HCT116 (cell line): ENCODE data around the gene CAST. TPM values are rescaled to one million over a fixed set of nuclear protein-coding genes. Genes with fewer than 3 reads are reported as not detected.

Source experiments
- ATAC-seq: fragments of 200-7000 bp; cut with Tn5 transposase; 2 replicates; pipeline ENCODE4 v1.9.1; 2020; ENCODE audit warnings: mild to moderate bottlenecking, moderate library complexity
- BruUV-seq: library from RNA; stranded (reverse); fragments of 400-500 nt; replicated peaks from 2 replicates; lab custom pipeline; 2021; lab: Mats Ljungman, UMichigan
- CTCF ChIA-PET: fragments of 300-600 bp; sonication (Branson Sonifier 250); formaldehyde crosslinking; loops from one replicate; lab custom pipeline; 2021; ENCODE audit warnings: antibody characterized with exemption; lab: Charles Lee
- POLR2A ChIA-PET: fragments of 300-600, 350-600 bp; sonication (Branson Sonifier 250); formaldehyde crosslinking; loops from one replicate; lab custom pipeline; 2021; ENCODE audit warnings: antibody characterized with exemption; lab: Charles Lee
- RAD21 ChIA-PET, 2 experiments: fragments of 300-600 bp; sonication (Branson Sonifier 250); formaldehyde crosslinking; loops; one replicate each; lab custom pipeline; 2023; ENCODE audit warnings: low total read pairs in 2 of 2; ENCODE audit not compliant: uncharacterized antibody in 2 of 2, unreplicated experiment in 2 of 2, low non-redundant PET in 1 of 2; lab: Charles Lee
- DNase-seq: peaks from one replicate; pipeline ENCODE4 v3.0.0-alpha.2; 2010; ENCODE audit warnings: low read depth, low spot score
- H2AFZ ChIP-seq: fragments of 200-600 bp; shearing (Covaris generic), sonication (generic); 2 replicates; pipeline ENCODE4 v1.6.1; 2017; ENCODE audit warnings: low read depth, mixed run types, mixed read lengths, antibody characterized with exemption, low read length; ENCODE audit not compliant: poor library complexity, severe bottlenecking
- H3K27ac ChIP-seq: 2 replicates; pipeline ENCODE4 v1.5.1; 2012; ENCODE audit warnings: low read depth, low read length
- H3K27me3 ChIP-seq: fragments of 200-600 bp; sonication (generic); 2 replicates; pipeline ENCODE4 v1.6.1; 2016; ENCODE audit warnings: mixed run types, low read length, mixed read lengths; ENCODE audit not compliant: insufficient read depth
- H3K36me3 ChIP-seq, 2 experiments: fragments of 200-500 bp in 1 of 2; fragments of 200-600 bp in 1 of 2; sonication (Bioruptor generic) in 1 of 2; sonication (generic) in 1 of 2; 2 replicates each; pipeline versions ENCODE4 v1.5.1 to v1.6.1; 2014 to 2016; ENCODE audit warnings: low read length in 2 of 2, inconsistent platforms in 1 of 2, mixed read lengths in 1 of 2, mixed run types in 1 of 2; ENCODE audit not compliant: insufficient read depth in 2 of 2, control insufficient read depth in 1 of 2
- H3K4me1 ChIP-seq, 2 experiments: fragments of 200-600 bp in 1 of 2; sonication (generic) in 1 of 2; 2 replicates each; pipeline versions ENCODE4 v1.5.1 to v1.6.1; 2012 to 2017; ENCODE audit warnings: low read length in 2 of 2, inconsistent platforms in 1 of 2, mild to moderate bottlenecking in 1 of 2, mixed read lengths in 1 of 2, mixed run types in 1 of 2, moderate library complexity in 1 of 2; ENCODE audit not compliant: insufficient read depth in 2 of 2, control insufficient read depth in 1 of 2
- H3K4me2 ChIP-seq: fragments of 200-600 bp; sonication (generic); 2 replicates; pipeline ENCODE4 v1.6.1; 2017; ENCODE audit warnings: mixed run types, low read length, mixed read lengths
- H3K4me3 ChIP-seq, 2 experiments: fragments of 200-600 bp in 1 of 2; sonication (generic) in 1 of 2; replicated peaks in 1 of 2; 2 replicates each; pipeline ENCODE4 v1.5.1; 2011 to 2016; ENCODE audit warnings: low read length in 2 of 2, control low read depth in 1 of 2, low read depth in 1 of 2, mild to moderate bottlenecking in 1 of 2, mixed read lengths in 1 of 2, mixed run types in 1 of 2
- H3K79me2 ChIP-seq: fragments of 200-600 bp; sonication (generic); 2 replicates; pipeline ENCODE4 v1.6.1; 2017; ENCODE audit warnings: mild to moderate bottlenecking, mixed run types, low read length, moderate library complexity, mixed read lengths; ENCODE audit not compliant: insufficient read depth
- H3K9ac ChIP-seq: fragments of 200-600 bp; sonication (generic); 2 replicates; pipeline ENCODE4 v1.6.1; 2016; ENCODE audit warnings: low read length, mixed read lengths
- H3K9me2 ChIP-seq: fragments of 200-600 bp; sonication (generic), shearing (Covaris generic); 2 replicates; pipeline ENCODE4 v1.6.1; 2017; ENCODE audit warnings: mixed run types, mild to moderate bottlenecking, moderate library complexity; ENCODE audit not compliant: insufficient read depth
- H3K9me3 ChIP-seq, 2 experiments: fragments of 200-500 bp in 1 of 2; fragments of 200-600 bp in 1 of 2; sonication (Bioruptor generic) in 1 of 2; sonication (generic) in 1 of 2; 2 replicates each; pipeline ENCODE4 v1.6.1; 2014 to 2017; ENCODE audit warnings: low read length in 2 of 2, mixed read lengths in 2 of 2, inconsistent platforms in 1 of 2, low read depth in 1 of 2, mild to moderate bottlenecking in 1 of 2, mixed run types in 1 of 2, moderate library complexity in 1 of 2; ENCODE audit not compliant: control insufficient read depth in 1 of 2, insufficient read depth in 1 of 2
- H4K20me1 ChIP-seq: fragments of 200-600 bp; sonication (generic), shearing (Covaris generic); 2 replicates; pipeline ENCODE4 v1.6.1; 2017; ENCODE audit warnings: mixed run types, mild to moderate bottlenecking, moderate library complexity; ENCODE audit not compliant: insufficient read depth
- CEBPB ChIP-seq: IDR thresholded peaks from 2 replicates; pipeline ENCODE4 v1.6.1; 2012; ENCODE audit warnings: low read depth
- POLR2AphosphoS5 ChIP-seq: IDR thresholded peaks from 2 replicates; pipeline ENCODE4 v1.6.1; 2011; ENCODE audit warnings: mild to moderate bottlenecking, low read depth, low read length, moderate library complexity
- RAD21 ChIP-seq: IDR thresholded peaks from 2 replicates; pipeline ENCODE4 v1.6.1; 2012; ENCODE audit warnings: low read depth, mild to moderate bottlenecking
- TCF7L2 ChIP-seq: IDR thresholded peaks from 2 replicates; pipeline ENCODE4 v1.7.0; 2011; ENCODE audit warnings: borderline replicate concordance, inconsistent platforms; ENCODE audit not compliant: insufficient read depth, insufficient read length; ENCODE audit errors: extremely low read depth
- ZNF274 ChIP-seq: fragments of 200-500 bp; sonication (Bioruptor generic); IDR thresholded peaks from 2 replicates; pipeline ENCODE4 v1.6.1; 2014; ENCODE audit warnings: mild to moderate bottlenecking, low read depth, low read length, inconsistent platforms
- intact Hi-C: fragments of 100-400 bp; cut with micrococcal nuclease; formaldehyde crosslinking; loops from 2 replicates; pipeline ENCODE4 v1.10.0; 2022
- total RNA-seq: library from RNA; stranded (reverse); gene quantifications from one replicate; pipeline ENCODE4 v1.2.1, GENCODE V29; 2021; ENCODE audit not compliant: unreplicated experiment
- TF ChIP-seq, protein P1 (sequence below): IDR thresholded peaks from 2 replicates; pipeline ENCODE4 v1.6.1; 2011; ENCODE audit warnings: mild to moderate bottlenecking, low read length, moderate library complexity; ENCODE audit not compliant: insufficient replicate concordance; ENCODE audit errors: extremely low read depth
- TF ChIP-seq, protein P2 (sequence below): IDR thresholded peaks from 2 replicates; pipeline ENCODE4 v1.6.1; 2012; ENCODE audit warnings: low read depth
- TF ChIP-seq, protein P3 (sequence below), 3 experiments: fragments of 200-600 bp in 1 of 3; sonication (generic) in 1 of 3; IDR thresholded peaks in 2 of 3; conservative IDR thresholded peaks in 1 of 3; 2 replicates each; pipeline ENCODE4 v1.5.1; 2012 to 2017; ENCODE audit warnings: low read depth in 2 of 3, low read length in 2 of 3, antibody characterized with exemption in 1 of 3, borderline replicate concordance in 1 of 3, control low read depth in 1 of 3, mild to moderate bottlenecking in 1 of 3, mixed read lengths in 1 of 3, mixed run types in 1 of 3, moderate library complexity in 1 of 3; ENCODE audit not compliant: insufficient read depth in 1 of 3

Gene CAST
- total RNA-seq, 1 experiment from 2014 or later, result 142 TPM

- H3K4me2 ChIP-seq, result no peak overlapping the region
- BruUV-seq, result no TSS peak
- no peaks in the 10 kb centered on the region for H3K9me2 ChIP-seq
- H2AFZ ChIP-seq, result no peak overlapping the region
- no peaks in the 10 kb centered on the region for H3K79me2 ChIP-seq
- POLR2A ChIA-PET, result no interaction called here
- DNase-seq (no peak), ATAC-seq (no peak)
- peaks cover 16 to 20% of the 10 kb centered on the region in 2 experiments for H3K4me1 ChIP-seq
- no peak overlapping the region for H3K4me3 ChIP-seq
- H3K27ac ChIP-seq, result no peak overlapping the region
- H3K9ac ChIP-seq, result no peak overlapping the region
- CTCF ChIA-PET, result no interaction called here
- intact Hi-C loops, result no loop called here
- peaks cover 3% of the 10 kb centered on the region; the same call in 1 of the 2 replicates for H4K20me1 ChIP-seq
- peaks cover 6 to 8% of the 10 kb centered on the region in 2 experiments; a peak in 3 of 4 replicates for H3K36me3 ChIP-seq
- no peaks in the 10 kb centered on the region for H3K27me3 ChIP-seq
- RAD21 ChIA-PET, result no interaction called here
- TF ChIP-seq, protein P1, sequence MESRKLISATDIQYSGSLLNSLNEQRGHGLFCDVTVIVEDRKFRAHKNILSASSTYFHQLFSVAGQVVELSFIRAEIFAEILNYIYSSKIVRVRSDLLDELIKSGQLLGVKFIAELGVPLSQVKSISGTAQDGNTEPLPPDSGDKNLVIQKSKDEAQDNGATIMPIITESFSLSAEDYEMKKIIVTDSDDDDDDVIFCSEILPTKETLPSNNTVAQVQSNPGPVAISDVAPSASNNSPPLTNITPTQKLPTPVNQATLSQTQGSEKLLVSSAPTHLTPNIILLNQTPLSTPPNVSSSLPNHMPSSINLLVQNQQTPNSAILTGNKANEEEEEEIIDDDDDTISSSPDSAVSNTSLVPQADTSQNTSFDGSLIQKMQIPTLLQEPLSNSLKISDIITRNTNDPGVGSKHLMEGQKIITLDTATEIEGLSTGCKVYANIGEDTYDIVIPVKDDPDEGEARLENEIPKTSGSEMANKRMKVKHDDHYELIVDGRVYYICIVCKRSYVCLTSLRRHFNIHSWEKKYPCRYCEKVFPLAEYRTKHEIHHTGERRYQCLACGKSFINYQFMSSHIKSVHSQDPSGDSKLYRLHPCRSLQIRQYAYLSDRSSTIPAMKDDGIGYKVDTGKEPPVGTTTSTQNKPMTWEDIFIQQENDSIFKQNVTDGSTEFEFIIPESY, result no peak
- TF ChIP-seq CEBPB, result no peak
- no peak for TF ChIP-seq POLR2AphosphoS5
- no peak for TF ChIP-seq RAD21
- TF ChIP-seq TCF7L2, result no peak
- TF ChIP-seq ZNF274, result no peak
- TF ChIP-seq, protein P2, sequence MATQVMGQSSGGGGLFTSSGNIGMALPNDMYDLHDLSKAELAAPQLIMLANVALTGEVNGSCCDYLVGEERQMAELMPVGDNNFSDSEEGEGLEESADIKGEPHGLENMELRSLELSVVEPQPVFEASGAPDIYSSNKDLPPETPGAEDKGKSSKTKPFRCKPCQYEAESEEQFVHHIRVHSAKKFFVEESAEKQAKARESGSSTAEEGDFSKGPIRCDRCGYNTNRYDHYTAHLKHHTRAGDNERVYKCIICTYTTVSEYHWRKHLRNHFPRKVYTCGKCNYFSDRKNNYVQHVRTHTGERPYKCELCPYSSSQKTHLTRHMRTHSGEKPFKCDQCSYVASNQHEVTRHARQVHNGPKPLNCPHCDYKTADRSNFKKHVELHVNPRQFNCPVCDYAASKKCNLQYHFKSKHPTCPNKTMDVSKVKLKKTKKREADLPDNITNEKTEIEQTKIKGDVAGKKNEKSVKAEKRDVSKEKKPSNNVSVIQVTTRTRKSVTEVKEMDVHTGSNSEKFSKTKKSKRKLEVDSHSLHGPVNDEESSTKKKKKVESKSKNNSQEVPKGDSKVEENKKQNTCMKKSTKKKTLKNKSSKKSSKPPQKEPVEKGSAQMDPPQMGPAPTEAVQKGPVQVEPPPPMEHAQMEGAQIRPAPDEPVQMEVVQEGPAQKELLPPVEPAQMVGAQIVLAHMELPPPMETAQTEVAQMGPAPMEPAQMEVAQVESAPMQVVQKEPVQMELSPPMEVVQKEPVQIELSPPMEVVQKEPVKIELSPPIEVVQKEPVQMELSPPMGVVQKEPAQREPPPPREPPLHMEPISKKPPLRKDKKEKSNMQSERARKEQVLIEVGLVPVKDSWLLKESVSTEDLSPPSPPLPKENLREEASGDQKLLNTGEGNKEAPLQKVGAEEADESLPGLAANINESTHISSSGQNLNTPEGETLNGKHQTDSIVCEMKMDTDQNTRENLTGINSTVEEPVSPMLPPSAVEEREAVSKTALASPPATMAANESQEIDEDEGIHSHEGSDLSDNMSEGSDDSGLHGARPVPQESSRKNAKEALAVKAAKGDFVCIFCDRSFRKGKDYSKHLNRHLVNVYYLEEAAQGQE, result no peak
- TF ChIP-seq, protein P3, sequence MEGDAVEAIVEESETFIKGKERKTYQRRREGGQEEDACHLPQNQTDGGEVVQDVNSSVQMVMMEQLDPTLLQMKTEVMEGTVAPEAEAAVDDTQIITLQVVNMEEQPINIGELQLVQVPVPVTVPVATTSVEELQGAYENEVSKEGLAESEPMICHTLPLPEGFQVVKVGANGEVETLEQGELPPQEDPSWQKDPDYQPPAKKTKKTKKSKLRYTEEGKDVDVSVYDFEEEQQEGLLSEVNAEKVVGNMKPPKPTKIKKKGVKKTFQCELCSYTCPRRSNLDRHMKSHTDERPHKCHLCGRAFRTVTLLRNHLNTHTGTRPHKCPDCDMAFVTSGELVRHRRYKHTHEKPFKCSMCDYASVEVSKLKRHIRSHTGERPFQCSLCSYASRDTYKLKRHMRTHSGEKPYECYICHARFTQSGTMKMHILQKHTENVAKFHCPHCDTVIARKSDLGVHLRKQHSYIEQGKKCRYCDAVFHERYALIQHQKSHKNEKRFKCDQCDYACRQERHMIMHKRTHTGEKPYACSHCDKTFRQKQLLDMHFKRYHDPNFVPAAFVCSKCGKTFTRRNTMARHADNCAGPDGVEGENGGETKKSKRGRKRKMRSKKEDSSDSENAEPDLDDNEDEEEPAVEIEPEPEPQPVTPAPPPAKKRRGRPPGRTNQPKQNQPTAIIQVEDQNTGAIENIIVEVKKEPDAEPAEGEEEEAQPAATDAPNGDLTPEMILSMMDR (IDR thresholded peaks at IDR 0.05 in 2 of 3, conservative IDR thresholded peaks at IDR 0.05 in 1 of 3; ENCODE audit: borderline replicate concordance in 1 of 3, insufficient read depth in 1 of 3, low read depth in 2 of 3, low read length in 2 of 3), result no peak
- no peaks in the 10 kb centered on the region for H3K9me3 ChIP-seq
Measured at GRCh38 chr5:96776621-96777020, 114.4 kb downstream of the CAST start.
